ENCODE results near the gene NEU3. TPM values are rescaled to one million over a fixed set of nuclear protein-coding genes. Genes with fewer than 3 reads are reported as not detected.

The NEU3 gene
- total and polyA plus RNA-seq, 2 donors (not counting 1 experiment from before 2014, with no cell fraction given), result 17.0 to 17.4 TPM

- no peak overlapping the region for H3K4me3 ChIP-seq (ENCODE audit: control extremely low read depth in 1 of 5, extremely low read depth in 1 of 5, insufficient read depth in 1 of 5, low read depth in 2 of 5, low read length in 4 of 5)
- no peak overlapping the region for H3K9ac ChIP-seq (ENCODE audit: low read length)
- CTCF ChIA-PET, result interaction anchor here (0.6 to 1.0 kb wide), 2 partner anchors 131 to 133 kb away, joined by 3 read pairs; no protein-coding TSS in a partner anchor
- H3K4me2 ChIP-seq (replicated peaks; ENCODE audit: low read depth, low read length, poor library complexity, severe bottlenecking), result no peak overlapping the region
- ATAC-seq (ENCODE audit: low read depth), result no peak
- H2AFZ ChIP-seq (ENCODE audit: insufficient read depth, low read depth, low read length, poor library complexity, severe bottlenecking), result no peak overlapping the region
- H3K27ac ChIP-seq (ENCODE audit: low read length in 2 of 2), result no peak overlapping the region
- Mint-ChIP-seq H3K27me3 (peaks cover 28% of the 10 kb centered on the region), H3K27ac (no peak overlapping the region), H3K9me3 (ENCODE audit: insufficient read depth) (no peaks in the 10 kb centered on the region), H3K4me3 (no peak overlapping the region), H3K4me1 (no peaks in the 10 kb centered on the region)
- DNase-seq, result no peak
- POLR2A ChIA-PET, result interaction anchor here (0.6 kb wide), 1 partner anchor 511 kb away, joined by 3 read pairs; no protein-coding TSS in a partner anchor
- H3K36me3 ChIP-seq (replicated peaks in 1 of 2; ENCODE audit: control extremely low read depth in 1 of 2, control insufficient read depth in 1 of 2, extremely low read depth in 1 of 2, insufficient read depth in 2 of 2, low read length in 1 of 2), result no peaks in the 10 kb centered on the region
- H4K20me1 ChIP-seq (ENCODE audit: control insufficient read depth, insufficient read depth, low read length, poor library complexity, severe bottlenecking), result no peaks in the 10 kb centered on the region
- H3K79me2 ChIP-seq (ENCODE audit: control insufficient read depth, insufficient read depth, low read length), result no peaks in the 10 kb centered on the region
- no peak for TF ChIP-seq CTCF (IDR thresholded peaks at IDR 0.05)
- TF ChIP-seq EZH2 (IDR thresholded peaks at IDR 0.05; ENCODE audit: borderline replicate concordance, insufficient read depth, low read depth, low read length, poor library complexity, severe bottlenecking), result no peak
- no peaks in the 10 kb centered on the region for H3K4me1 ChIP-seq (ENCODE audit: control insufficient read depth in 2 of 2, insufficient read depth in 2 of 2, low read length in 2 of 2)
- H3K9me3 ChIP-seq (ENCODE audit: control extremely low read depth in 1 of 3, control insufficient read depth in 2 of 3, insufficient read depth in 1 of 3, low read length in 2 of 3), result peaks cover 0 to 3% (median 0%) of the 10 kb centered on the region in 3 donors
- peaks cover 0 to 12% (median 3%) of the 10 kb centered on the region in 4 experiments for H3K27me3 ChIP-seq (replicated peaks in 1 of 4; ENCODE audit: control extremely low read depth in 1 of 4, control insufficient read depth in 3 of 4, insufficient read depth in 4 of 4, low read length in 3 of 4)
- intact Hi-C loops (cut with micrococcal nuclease), result no loop called here
- 83% methylated on average over 2 of the region's 3 CpGs for WGBS (ENCODE audit: insufficient coverage)
Measured at GRCh38 chr11:75063741-75064314, 75.1 kb downstream of the NEU3 start.

GRCh38 chr11:75066061-75066460 is 77.3 kb downstream of the NEU3 start:
- no peak overlapping the region for H2AFZ ChIP-seq (ENCODE audit: insufficient read depth, low read depth, low read length, poor library complexity, severe bottlenecking)
- no peaks in the 10 kb centered on the region for H3K36me3 ChIP-seq (replicated peaks in 1 of 2; ENCODE audit: control extremely low read depth in 1 of 2, control insufficient read depth in 1 of 2, extremely low read depth in 1 of 2, insufficient read depth in 2 of 2, low read length in 1 of 2)
- intact Hi-C loops (cut with micrococcal nuclease), result no loop called here
- Mint-ChIP-seq H3K4me3 (no peak overlapping the region), H3K27ac (no peak overlapping the region), H3K9me3 (ENCODE audit: insufficient read depth) (no peaks in the 10 kb centered on the region), H3K4me1 (no peaks in the 10 kb centered on the region), H3K27me3 (peaks cover 31% of the 10 kb centered on the region)
- no peak overlapping the region for H3K27ac ChIP-seq (ENCODE audit: low read length in 2 of 2)
- ChIA-PET POLR2A (no interaction called here), CTCF (no interaction called here)
- no peak for ATAC-seq (ENCODE audit: low read depth)
- TF ChIP-seq EZH2 (IDR thresholded peaks at IDR 0.05; ENCODE audit: borderline replicate concordance, insufficient read depth, low read depth, low read length, poor library complexity, severe bottlenecking) (no peak), CTCF (IDR thresholded peaks at IDR 0.05) (no peak)
- H3K9ac ChIP-seq (ENCODE audit: low read length), result no peak overlapping the region
- H3K4me2 ChIP-seq (replicated peaks; ENCODE audit: low read depth, low read length, poor library complexity, severe bottlenecking), result no peak overlapping the region
- no peaks in the 10 kb centered on the region for H3K4me1 ChIP-seq (ENCODE audit: control insufficient read depth in 2 of 2, insufficient read depth in 2 of 2, low read length in 2 of 2)
- H3K27me3 ChIP-seq (replicated peaks in 1 of 4; ENCODE audit: control extremely low read depth in 1 of 4, control insufficient read depth in 3 of 4, insufficient read depth in 4 of 4, low read length in 3 of 4), result peaks cover 0 to 11% (median 2%) of the 10 kb centered on the region in 4 experiments
- no peaks in the 10 kb centered on the region for H4K20me1 ChIP-seq (ENCODE audit: control insufficient read depth, insufficient read depth, low read length, poor library complexity, severe bottlenecking)
- 82% methylated on average over 5 of the region's 7 CpGs for WGBS (ENCODE audit: insufficient coverage)
- no peaks in the 10 kb centered on the region for H3K79me2 ChIP-seq (ENCODE audit: control insufficient read depth, insufficient read depth, low read length)
- no peak overlapping the region for H3K4me3 ChIP-seq (ENCODE audit: control extremely low read depth in 1 of 5, extremely low read depth in 1 of 5, insufficient read depth in 1 of 5, low read depth in 2 of 5, low read length in 4 of 5)
- peaks cover 0 to 3% (median 0%) of the 10 kb centered on the region in 3 donors for H3K9me3 ChIP-seq (ENCODE audit: control extremely low read depth in 1 of 3, control insufficient read depth in 2 of 3, insufficient read depth in 1 of 3, low read length in 2 of 3)
- no peak for DNase-seq

Measured in B cell (primary cell).